ENCODE results near the gene ENKD1.

The ENKD1 gene

DNA sequence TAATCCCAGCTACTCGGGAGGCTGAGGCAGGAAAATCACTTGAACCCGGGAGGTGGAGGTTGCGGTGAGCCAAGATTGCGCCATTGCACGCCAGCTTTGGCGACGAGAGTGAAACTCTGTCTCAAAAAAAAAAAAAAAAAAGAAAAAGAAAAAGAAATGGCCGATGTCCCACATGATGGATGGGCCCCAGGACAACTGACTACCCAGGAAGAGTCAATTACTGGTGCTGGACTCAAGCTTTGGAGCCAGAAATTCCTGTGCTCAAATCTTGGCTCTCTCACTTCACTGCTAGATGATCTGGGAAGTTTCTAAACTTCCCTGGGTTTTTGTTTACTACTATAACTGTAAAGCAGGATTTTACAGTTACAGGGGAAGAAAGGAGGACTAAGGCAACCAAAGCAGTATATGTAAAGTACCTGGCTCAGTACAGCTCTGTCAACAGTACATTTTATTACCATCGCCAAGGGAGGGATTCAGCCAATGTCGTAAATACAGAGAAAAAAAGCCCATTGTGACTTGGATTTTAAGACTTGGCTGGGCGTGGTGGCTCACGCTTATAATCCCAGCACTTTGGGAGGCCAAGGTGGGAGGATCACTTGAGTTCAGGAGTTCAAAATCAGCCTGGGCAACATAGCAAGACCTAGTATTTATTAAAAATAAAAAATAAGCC is 11.9 kb upstream of the ENKD1 start:
- no peak for DNase-seq

DNA sequence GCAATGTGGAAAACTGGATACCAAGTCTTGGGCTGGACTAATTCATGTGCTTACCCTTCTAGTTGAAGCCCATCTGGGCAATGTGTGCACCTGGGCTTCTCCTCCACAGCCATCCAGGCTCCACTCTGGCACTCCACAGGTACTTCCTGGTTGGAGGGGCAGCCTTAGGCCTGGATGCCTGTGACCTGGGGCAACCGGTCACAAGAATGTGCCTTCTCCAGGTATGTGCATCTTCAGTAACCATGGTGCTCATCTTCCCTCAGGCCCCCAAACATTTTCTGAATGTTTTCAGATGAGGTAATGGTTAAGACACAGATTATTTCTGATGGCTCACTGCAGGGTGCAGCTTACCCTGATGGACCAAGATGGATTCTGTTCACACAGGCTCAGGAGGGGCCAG is 11.2 kb upstream of the ENKD1 start:
- no peak for DNase-seq

DNA sequence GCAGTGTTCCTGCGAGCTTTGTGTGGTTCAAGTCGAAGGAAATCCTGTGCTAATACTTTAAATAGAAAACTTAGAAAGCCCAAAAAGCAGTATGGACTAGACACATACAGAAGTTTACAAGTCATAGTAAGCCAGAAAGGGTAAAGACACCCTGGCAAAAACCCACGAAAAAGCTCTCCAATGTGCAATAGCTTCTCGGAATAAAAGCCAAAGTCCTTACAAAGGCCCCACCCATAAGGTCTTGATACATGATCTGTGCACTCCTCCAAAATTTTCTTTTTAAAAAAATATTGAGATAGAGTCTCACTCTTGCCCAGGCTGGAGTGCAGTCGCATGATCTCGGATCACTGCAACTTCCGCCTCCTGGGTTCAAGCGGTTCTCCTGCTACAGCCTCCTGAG is 10.4 kb upstream of the ENKD1 start:
- DNase-seq = no peak

DNA sequence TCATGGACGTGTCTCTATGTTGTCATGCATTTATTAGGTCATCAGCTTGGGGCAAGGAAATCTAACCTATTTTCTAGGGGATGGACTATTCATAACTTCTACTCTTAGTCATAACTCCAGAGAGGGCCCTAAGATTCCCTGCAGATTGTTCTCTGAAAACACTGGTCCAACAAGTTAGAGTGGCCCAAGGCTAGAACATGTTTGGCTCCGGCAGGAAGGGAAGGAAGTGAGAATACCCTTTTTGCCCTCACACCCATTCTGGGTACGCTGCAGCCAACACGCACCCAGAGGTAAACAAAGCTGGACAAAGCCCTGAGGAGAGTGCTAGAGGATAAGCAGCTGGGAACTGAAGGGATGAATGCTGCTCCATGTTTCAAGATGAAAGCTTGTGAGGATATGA is 10.0 kb upstream of the ENKD1 start:
- no peak for DNase-seq

DNA sequence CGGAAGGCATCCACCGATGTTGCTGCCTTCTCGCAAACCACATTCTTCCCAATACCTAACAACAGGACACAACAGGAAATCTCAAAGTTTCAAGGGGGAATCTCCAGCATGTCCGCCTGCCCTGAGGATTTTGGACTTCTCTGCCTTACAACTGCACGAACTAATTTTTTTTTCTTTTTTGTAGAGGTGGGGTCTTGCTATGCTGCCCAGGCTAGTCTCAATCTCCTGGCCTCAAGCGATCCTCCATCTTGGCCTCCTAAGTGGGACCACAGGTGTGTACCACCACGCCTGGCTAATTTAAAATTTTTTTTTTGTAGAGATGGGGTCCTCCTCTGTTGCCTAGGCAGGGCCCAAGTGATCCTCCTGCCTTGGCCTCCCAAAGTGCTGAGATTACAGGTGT is 9.4 kb upstream of the ENKD1 start:
- DNase-seq = no peak

DNA sequence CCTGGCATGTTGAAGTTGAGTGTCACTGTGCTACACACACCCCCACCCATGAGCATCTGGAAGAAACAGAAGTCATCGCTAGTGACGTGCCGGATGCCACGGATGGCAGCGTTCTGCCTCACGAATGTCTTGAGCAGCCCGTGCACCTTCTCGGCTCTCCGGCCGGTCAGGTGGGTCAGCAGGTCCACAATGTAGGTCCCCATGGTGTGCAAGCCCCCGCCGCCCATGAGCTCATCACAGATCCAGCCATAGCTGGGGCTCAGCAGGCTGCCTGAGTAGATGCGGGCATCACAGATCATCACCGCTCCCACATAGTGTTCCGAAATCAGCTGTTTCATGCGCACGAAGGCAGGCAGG is 9.0 kb upstream of the ENKD1 start:
- no peak for DNase-seq

DNA sequence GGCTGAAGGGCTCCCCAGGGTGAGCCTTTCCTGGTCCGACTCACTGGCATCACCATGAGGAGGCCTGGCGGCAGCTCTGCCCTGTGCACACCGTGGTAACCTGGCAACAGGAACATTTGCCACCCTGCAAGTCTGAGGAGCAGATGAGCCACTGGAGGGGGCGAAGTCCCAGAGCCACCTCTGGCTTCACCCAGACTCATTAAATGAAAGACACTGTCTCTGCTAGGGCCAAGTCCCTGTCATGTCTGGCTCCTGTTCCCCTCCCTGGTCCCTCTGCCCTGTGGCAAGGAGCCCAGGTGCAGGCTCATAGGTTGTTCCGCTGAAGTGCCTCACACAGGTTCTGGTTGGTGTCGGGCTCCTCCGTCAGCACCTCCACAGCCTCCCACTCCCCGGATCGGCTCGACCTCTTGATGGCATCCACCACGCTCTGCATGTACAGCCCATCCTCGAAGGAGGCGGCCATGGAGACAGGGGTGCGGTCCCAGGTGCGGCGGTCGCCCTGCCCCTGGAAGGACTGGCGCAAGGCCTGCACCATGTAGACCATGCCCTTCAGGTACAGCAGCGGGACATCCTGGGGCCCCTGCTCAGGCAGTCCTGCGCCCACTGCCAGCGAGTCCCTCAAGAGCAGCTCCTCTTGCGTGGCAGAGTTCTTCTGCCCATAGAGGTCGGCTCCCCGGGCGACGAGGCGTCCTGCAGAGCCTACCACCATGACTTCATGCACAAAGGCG is 8.5 kb upstream of the ENKD1 start:
- no peak for DNase-seq

DNA sequence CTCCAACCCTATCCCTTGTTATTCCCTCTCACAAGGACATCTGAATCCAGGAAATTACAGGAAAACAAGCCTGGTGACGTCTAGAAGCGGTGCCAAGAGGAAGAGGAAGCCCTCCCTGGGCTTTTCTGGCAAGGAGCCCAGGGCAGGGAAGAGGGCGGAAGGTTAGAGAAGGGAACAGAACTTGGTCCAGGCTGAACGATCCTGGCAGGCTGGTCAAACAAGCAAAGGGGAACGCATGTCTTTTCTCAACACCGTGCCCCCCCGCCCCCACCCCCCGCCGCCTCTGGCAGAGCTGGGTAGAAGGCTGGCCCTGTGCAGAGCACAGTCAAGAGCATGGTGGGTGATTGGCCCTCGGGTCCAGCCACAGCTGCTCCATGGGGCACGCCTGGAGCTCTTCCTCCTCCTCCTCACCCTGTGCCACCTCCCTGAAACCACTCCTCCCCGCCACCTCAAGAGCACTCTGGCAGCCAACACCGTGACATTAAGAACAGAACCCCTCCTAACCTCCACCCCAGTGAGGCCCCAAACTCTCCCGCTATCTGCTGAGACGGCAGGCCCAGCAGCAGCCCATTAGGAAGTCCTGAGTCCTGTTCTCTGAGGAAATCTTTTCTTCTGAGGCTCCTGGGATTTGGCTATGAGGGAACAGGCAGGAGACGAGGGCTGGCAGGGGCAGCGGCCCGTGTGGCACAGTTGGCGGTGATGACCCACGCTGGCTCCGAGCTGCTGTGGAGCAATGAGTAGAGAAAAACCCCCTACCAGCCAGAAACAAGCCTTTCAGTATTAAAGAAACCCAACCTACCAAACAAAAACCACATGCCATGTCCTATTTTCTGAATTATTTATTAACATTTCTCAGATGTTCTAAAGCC is 7.4 kb upstream of the ENKD1 start:
- no peak for DNase-seq

DNA sequence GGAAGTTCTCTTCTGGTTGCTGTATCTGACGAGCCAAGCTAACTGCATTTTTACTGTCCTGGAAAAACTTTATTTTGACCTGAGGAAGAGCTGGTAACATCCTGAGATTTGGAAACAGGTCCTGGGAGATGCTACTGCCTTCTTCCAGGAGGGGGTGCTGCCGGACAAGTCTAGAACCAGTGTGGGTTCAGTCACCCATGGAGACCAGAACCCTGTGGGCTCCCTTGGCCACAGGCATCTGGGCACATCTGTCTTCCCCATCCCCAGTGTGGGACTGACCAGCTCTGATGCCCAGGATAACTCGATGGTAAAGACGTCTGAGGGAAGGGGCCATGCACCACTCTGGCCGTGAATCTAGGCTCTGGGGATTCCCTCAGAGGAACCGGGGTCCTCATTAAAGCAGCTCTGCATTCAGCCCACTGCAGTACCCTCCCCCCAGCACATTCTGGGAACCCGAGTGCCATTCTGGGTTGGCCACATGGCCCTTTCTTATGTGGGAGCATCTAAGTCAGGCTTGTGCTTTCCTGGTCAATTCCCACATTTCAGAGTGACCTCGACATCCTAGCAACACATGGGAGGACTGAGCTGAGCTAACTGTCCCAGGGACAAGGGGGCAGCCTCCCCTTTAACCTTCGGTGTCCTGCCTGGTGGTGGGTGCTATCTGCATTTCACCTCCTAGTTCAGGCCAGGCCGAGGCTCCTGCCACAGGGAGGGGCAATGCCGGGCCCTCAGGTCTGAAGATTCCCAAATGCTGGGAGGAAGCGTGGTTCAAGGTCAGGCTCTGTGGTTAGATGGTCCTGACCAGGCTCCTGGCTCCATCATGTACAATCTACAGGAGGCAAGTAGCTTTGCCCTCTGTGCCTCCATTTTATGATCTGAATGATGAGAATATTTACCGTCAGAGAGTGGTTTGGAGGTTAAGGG is 6.5 kb upstream of the ENKD1 start:
- DNase-seq = peak; percentile 60

DNA sequence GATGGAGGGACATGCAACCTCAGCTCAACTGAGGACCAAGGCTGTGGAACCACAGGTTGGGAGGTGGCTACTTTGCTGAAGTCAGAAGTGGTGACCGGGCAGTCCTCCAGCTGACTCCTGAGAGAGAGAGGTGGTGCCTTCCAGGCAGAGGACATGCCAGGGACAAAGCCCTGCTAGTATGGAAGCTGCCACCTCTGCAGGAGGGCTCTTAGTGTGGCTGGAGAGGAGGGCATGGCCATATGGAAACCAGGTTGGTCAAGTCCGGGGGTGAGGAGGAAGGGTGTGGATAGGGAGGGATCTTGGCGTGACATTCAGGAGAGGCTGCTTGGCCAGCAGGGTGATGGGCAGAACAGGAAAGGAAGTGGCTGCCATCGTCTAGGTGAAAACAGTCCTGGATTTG is 5.8 kb upstream of the ENKD1 start:
- DNase-seq = no peak

DNA sequence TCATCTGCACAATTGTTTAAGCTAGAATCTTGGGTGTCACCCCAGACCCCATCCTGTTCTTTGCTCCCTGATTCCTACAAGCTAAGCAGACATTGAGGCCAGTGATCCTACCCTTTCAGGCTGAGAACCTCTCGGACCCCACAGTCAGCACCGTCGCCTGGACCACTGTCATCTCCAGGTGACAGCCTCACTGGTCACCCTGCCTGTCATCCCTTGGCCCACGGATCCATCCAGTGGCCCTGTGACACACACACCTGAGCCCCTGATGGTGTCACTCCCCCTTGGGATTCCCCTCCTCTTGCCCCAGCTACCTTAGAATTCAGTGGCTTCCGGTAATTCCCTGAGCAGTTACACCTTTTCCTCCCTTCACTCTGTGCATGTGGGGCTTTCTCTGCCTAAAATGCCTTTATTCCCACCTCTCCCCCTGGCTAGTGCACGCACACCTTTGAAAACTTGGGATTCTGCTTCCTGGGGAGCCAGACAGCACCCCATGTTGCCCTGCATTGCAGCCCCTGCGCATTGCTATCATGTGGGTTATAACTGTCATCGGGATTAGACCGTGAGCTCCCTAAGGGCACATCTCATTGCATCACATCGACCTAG is 3.0 kb upstream of the ENKD1 start:
- no peak for DNase-seq

DNA sequence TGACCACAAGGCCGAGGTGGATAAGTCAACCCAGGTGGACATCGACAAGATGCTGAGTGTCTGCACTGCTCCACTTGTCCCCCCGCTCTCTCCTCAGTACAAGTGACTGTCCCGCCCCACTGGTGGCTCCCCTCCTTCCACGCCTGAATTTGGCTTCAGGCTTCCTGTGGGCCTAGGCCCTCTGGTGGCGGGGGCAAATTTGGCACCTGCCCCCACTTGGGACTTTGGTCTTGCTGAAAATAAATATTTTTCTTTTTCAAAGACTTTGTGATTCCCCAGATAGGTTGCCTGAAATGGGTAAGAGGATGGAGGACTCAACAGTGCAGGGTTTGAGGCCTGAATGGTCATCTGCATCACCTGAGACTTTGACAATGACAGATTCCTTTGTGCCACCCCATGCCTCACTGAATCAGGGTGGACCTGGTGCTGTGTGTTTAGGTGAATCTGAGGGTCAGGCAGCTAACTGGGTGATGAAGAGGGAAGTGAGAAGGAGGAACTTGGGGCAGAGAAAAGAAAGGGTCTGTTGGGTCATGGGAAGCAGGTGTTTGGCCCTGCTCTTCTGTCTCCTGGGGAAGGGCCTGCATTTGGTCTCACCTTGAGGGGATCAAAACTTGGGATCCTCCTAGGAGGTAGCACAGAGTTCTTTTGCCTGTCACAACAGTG is 2.1 kb upstream of the ENKD1 start:
- peak; percentile 36 for DNase-seq

DNA sequence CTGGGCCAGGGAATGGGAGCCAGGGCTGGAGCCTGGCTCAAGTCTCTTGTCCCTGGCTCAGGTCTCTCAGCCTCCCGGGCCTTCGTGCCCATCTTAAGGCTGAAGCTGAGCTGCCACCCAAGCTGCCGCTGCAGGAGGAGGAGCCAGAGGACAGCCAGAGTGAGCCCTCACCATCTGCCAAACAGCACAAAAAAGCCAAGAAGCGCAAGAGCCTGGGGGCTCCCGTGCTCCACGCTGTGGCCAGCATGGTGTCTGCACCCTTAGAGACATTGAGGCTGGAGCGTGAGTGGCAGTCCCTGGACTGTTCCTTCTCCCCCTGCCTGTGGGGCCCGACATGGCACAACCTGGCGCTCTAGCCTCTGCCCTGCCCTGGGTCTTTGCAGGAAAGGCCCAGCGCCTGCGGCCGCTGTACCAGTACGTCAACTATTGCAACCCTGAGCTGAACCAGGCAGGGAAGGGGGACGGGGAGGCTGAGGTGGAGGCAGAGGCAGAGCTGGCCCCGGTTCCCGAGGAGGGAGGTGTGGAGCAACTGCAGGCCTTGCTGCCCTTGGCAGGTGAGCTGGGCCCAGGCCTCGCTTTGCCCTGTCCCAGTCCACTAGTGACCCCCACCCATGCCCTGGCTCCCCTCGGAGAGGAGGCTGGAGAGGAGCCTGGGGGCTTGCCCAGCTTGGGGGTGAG is 1.4 kb upstream of the ENKD1 start:
- peak; percentile 86 for DNase-seq

DNA sequence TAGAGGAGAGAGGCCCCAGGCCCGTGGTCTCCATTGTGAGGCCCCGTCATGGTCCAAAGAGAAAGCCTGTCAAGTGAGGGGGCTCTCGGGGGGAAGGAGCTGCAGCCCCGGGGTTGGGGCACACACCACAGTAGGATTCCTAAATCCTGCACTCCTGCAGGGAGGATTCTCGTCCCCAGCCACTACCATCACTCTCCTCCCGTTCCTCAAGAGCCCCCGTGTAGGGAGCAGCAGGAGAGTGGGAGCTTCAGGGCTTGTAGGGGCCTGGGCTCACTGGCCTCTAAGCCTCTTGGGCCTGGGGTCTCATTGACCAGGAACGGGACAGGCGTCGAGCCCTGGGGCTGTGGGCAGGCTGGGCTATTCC is 885 bp upstream of the ENKD1 start:
- no peak for DNase-seq

DNA sequence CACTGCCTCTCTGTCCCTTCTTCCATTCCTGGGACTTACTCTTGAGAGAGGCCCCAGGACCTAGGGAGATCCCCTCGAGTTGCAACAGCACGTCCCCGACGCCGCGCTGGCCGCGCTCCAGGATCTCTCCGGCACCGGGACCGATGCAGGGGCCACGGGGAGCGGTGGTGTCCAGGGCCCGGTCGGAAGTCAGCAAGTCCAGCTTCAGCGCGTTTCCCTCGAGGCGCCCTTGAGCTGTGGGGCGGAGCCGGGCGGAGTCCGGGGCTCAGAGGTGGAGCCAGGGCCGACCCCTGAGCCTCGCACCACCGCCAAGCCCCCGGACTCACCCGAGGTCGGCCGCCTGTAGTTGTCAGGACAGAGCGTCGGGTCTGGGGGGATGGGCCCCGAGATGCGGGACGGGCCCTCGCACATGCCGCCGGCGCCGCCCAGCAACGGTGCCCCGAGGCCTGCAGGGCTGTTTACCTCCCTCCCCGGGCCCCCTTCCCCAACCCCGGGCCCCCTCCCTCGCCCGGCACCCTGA is 458 bp downstream of the ENKD1 start:
- no peak for DNase-seq

DNA sequence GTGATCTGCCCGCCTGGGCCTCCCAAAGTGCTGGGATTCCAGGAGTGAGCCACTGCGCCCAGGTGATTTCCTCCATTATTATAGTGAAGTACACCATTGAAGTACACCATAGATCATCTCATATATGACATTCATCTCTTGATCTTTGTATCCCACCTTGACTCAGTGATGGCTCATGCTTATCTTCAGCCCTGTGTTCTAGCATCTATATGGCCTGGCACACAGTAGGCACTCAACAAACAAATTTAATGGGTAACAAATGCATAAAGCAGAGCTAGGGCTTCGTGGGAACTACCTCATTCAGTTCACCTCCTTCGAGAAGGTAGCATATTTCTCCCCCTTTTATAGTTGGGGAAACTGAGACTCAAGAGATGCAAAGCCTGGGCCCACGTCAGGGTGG is 952 bp downstream of the ENKD1 start:
- DNase-seq = no peak

DNA sequence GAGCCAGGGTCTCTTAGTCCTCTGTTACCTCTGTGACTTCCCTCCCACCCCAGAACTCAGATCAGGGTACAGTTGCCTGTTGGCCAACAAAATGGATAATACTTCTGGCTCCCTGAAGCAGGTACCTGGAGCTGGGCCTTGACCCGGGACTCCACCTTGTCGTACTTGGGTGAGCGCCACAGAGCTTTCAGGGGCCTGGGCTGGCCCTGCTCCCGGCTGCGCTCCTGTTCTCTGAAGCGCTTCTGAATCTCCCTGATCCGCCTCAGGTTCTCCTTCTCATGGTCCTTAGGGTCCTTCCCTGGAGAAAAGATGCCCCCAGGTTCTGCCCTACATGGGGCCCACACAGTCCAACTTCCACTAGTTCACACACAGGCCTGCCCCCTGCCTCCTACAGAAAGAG is 1.7 kb downstream of the ENKD1 start:
- DNase-seq = no peak

DNA sequence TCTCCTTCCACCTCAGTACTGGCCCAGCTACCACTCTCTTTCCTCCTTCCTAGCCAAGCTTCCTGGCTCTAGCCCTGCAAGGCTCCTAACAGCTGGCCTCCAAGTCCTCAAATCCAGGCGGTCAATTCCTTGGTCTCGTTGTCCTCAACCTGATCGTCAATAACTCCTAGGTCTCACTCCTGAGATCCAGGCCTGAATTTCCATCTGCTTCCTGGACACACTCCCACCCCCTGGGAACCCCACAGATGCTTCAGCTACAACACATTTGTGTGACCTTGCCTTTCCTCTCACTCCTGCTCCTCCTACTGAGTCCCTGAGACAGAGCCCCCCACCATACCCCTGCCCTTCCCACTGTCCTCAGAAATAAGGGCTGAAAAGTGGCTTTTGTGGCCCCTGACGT is 2.3 kb downstream of the ENKD1 start:
- no peak for DNase-seq

DNA sequence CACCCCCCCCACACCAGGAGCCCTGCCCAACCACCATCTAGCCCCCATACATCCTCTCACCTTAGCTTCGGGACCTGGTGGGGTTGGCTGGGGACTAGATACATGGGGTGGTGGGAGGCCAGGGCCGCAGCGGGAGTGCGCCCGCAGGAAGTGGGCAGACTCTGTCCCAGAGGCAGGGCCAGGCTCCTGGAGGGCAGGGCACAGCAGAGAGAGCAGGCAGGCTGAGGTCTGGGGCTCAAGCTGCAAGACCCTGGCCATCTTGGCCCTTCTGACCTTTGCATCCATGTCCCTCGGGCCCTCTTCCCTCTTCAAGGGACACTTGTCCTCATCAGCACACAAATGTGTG is 2.7 kb downstream of the ENKD1 start:
- DNase-seq = no peak

DNA sequence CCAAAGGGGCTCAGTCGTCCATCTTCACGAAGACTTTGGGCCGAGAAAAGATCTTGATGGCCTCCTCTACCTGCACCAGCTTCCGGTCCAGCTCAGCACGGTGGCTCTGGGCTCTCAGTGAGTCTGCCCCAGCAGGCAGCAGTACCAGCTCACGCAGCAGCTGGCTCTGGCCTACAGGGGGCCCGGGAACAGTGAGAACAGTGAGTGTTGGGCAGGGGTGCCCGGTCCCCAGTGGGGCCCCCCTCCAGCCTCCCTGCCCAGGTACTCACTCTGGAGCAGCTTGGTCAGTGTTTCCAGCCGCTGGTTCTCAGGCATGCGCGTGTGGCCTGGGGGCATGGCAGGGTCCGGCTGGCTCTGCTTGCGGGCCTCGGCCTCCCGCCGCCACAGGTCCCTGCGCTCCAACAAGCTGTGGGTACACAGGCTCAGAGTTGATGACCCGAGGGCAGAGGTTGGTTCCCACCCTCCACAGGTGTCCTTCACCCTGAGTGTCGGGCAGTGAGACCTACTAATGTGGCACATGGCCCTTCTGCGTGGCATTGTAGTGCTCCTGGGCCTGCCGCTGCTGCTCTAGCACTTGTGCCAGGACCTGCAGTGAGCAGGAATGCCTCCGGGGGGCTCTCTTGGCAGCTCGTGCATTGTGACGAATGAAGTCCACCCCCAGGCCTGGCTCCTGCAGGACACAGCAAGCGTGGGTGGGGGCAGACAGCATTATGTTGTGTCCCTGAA is 3.2 kb downstream of the ENKD1 start:
- peak; percentile 33 for DNase-seq

DNA sequence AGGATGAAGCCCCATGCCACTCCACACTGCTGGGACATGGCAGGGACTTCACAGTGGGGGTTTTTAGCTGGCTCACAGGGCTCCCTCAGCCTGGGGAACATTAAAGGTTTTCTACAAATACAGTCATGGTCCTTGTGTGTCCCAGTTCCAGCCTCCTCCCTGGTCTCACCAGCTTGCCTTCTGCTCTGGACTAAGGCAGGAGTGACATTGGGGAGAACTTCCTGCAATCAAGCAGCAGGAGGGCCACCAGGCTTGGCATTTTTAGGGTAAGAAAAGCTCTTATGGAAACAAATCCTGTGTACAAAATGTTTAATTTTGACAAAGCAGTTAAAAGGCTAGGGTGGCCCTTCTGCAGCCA is 3.9 kb downstream of the ENKD1 start:
- DNase-seq = no peak

All from CD4-positive, alpha-beta T cell treated with Interleukin-12 subunit alpha and Interleukin-12 subunit beta, for 1 hour (primary cell).